ENCODE measurements around the gene PCED1A.

Gene PCED1A

DNA sequence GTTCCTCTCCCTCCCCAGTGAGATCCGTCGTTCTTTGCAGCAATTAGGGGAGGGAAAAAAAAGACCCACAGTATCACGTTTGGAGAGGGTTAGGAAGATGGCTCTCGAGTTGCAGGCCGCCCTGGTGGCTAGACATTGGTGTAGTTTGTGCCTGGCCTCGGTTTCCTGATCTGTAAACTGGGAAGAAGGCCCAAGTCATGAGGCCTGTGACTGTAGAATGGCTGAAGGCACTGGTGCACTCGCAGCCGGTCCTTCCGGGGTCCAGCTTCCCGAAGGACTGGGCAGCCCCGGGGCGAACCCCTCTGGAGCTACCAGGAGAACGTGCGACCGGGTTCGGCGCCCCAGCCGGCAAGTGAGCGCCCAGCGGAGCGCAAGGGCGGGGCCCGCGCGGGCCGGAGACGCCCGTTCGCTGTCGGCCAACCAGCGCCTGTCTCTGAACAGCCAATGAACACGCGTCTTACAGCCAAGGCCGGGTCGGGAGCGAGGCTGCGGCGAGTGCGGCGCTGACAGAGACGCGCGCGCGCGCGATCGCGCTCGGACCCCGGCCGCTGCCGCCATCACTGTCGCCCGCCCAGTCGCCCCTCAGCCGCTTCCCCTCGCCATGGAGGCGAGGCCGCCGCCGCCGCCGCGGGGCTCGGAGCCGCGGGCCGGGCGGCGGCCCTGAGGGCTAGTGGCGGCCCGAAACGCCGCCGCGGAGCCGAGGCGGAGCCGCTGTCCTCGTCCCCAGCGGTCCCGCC lies 32.7 kb upstream of the PCED1A start, which contains the start of gene PTPRA:
TSS of gene PTPRA (plus strand) at position 472 of the 737 bp plus-strand sequence. CDS start 90,797 bp downstream, outside the sequence.
- H3K9ac ChIP-seq (ENCODE audit: low read depth, low read length, poor library complexity, severe bottlenecking) = peak within 1 kb of the TSS; percentile 92
- H3K4me2 ChIP-seq (ENCODE audit: low read depth, low read length, poor library complexity, severe bottlenecking) = peak within 1 kb of the TSS; percentile 82
- H4K20me1 ChIP-seq (ENCODE audit: insufficient read depth, low read length, poor library complexity, severe bottlenecking) = peaks cover 31% of the 10 kb centered on the region
- peak within 1 kb of the TSS; percentile 73 for H2AFZ ChIP-seq (ENCODE audit: low read length)
- no peaks in the 10 kb centered on the region for H3K9me2 ChIP-seq (replicated peaks; ENCODE audit: low read depth, low read length)
- no peaks in the 10 kb centered on the region for H3K9me3 ChIP-seq (ENCODE audit: insufficient read depth, low read depth, low read length)
- H3K36me3 ChIP-seq (ENCODE audit: insufficient read depth, low read length) = no peaks in the 10 kb centered on the region
- peak within 1 kb of the TSS; percentile 88 for H3K4me3 ChIP-seq (ENCODE audit: low read length, poor library complexity, severe bottlenecking)
- no peaks in the 10 kb centered on the region for H3K27me3 ChIP-seq (ENCODE audit: insufficient read depth, low read length, poor library complexity, severe bottlenecking)
- H3K79me2 ChIP-seq (ENCODE audit: insufficient read depth, low read length) = peaks cover 45% of the 10 kb centered on the region
- TF ChIP-seq EZH2phosphoT487 (IDR thresholded peaks at IDR 0.05; ENCODE audit: borderline replicate concordance) = no peak
- TF ChIP-seq, protein P1, sequence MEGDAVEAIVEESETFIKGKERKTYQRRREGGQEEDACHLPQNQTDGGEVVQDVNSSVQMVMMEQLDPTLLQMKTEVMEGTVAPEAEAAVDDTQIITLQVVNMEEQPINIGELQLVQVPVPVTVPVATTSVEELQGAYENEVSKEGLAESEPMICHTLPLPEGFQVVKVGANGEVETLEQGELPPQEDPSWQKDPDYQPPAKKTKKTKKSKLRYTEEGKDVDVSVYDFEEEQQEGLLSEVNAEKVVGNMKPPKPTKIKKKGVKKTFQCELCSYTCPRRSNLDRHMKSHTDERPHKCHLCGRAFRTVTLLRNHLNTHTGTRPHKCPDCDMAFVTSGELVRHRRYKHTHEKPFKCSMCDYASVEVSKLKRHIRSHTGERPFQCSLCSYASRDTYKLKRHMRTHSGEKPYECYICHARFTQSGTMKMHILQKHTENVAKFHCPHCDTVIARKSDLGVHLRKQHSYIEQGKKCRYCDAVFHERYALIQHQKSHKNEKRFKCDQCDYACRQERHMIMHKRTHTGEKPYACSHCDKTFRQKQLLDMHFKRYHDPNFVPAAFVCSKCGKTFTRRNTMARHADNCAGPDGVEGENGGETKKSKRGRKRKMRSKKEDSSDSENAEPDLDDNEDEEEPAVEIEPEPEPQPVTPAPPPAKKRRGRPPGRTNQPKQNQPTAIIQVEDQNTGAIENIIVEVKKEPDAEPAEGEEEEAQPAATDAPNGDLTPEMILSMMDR (conservative IDR thresholded peaks at IDR 0.05; ENCODE audit: low read length) = no peak
- H3K4me1 ChIP-seq (ENCODE audit: insufficient read depth, low read length, poor library complexity, severe bottlenecking) = peaks cover 44% of the 10 kb centered on the region
- no peaks in the 10 kb centered on the region; the same call in 1 of the 2 replicates for H3F3A ChIP-seq (ENCODE audit: low read depth)

DNA sequence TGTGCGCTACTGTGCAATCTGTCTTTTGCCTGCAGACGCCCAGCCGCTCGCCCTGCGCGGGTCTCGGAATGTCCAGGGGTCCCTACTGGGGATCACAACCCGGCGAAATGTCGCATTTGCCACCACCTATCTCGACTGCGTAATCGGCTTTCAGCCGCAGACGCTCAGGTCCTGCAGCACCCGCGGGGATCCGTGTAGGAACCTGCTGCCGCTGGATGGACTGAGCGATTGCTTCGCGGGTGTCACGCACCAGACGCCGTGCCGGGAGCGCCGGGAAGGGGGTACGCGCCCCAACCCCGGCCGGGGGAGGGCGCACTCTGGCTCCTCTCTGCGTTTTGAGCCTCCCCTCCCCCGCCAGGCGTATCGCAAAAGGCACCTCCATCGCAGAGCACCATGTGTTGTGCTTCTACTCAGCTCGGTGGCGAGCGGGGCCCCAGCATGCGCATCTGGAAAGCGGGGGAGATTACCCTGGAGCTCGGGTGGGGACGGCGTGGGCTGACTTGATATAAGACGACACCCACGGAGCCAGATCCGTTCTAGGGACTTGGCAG lies 32.1 kb upstream of the PCED1A start:
- Histone ChIP-seq H3K4me1 (ENCODE audit: insufficient read depth, low read length, poor library complexity, severe bottlenecking) (peaks cover 49% of the 10 kb centered on the region), H2AFZ (ENCODE audit: low read length) (peak overlapping the region; percentile 73), H3K9me2 (replicated peaks; ENCODE audit: low read depth, low read length) (no peaks in the 10 kb centered on the region), H3F3A (ENCODE audit: low read depth) (no peaks in the 10 kb centered on the region; the same call in 1 of the 2 replicates), H3K27me3 (ENCODE audit: insufficient read depth, low read length, poor library complexity, severe bottlenecking) (no peaks in the 10 kb centered on the region), H3K4me3 (ENCODE audit: low read length, poor library complexity, severe bottlenecking) (peak overlapping the region; percentile 88), H3K79me2 (ENCODE audit: insufficient read depth, low read length) (peaks cover 39% of the 10 kb centered on the region), H3K4me2 (ENCODE audit: low read depth, low read length, poor library complexity, severe bottlenecking) (peak overlapping the region; percentile 77), H3K9ac (ENCODE audit: low read depth, low read length, poor library complexity, severe bottlenecking) (peak overlapping the region; percentile 71), H3K9me3 (ENCODE audit: insufficient read depth, low read depth, low read length) (no peaks in the 10 kb centered on the region), H4K20me1 (ENCODE audit: insufficient read depth, low read length, poor library complexity, severe bottlenecking) (peaks cover 31% of the 10 kb centered on the region), H3K36me3 (ENCODE audit: insufficient read depth, low read length) (no peaks in the 10 kb centered on the region)
- no peak for TF ChIP-seq EZH2phosphoT487 (IDR thresholded peaks at IDR 0.05; ENCODE audit: borderline replicate concordance)
- TF ChIP-seq, protein P1 (conservative IDR thresholded peaks at IDR 0.05; ENCODE audit: low read length) = peak; percentile 56

DNA sequence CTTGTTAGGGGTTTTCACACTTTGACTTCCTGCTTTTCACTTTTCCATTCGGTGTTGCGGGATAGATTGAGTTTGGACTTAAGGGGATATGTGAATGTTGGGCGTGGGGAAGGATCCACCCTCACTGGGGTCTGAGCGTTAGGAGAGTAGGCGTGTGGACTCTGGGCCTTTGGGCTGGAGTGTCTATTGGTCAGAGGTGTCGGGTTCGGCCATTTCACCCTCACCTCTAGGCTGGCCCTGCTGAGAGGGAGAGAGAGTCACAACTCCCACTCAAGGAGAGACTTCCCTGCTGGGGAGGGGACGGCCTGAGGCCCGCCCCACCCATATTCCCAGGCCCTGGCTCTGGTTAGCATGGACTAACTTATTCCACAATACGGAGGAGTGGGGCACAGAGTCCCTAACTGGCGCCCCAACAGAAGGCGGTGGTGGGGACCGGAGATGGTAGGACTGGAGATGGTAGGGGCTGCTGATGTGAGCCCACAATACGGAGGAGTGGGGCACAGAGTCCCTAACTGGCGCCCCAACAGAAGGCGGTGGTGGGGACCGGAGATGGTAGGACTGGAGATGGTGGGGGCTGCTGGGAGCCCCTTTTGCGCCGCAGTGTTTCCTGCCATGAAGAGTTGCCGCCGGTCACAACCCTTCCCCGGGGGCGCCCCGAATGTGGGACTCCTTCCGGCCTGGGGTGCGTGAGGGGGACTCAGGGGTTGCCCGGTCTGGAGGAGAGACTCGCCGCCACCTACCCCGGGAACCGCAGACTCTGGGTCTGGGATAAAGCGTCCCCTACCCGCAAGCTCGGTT lies 31.4 kb upstream of the PCED1A start:
- Histone ChIP-seq H3K9me3 (ENCODE audit: insufficient read depth, low read depth, low read length) (no peaks in the 10 kb centered on the region), H4K20me1 (ENCODE audit: insufficient read depth, low read length, poor library complexity, severe bottlenecking) (peaks cover 27% of the 10 kb centered on the region), H3K9ac (ENCODE audit: low read depth, low read length, poor library complexity, severe bottlenecking) (peak overlapping the region; percentile 71), H3K4me1 (ENCODE audit: insufficient read depth, low read length, poor library complexity, severe bottlenecking) (peaks cover 50% of the 10 kb centered on the region), H3K4me3 (ENCODE audit: low read length, poor library complexity, severe bottlenecking) (peak overlapping the region; percentile 88), H3F3A (ENCODE audit: low read depth) (no peaks in the 10 kb centered on the region; the same call in 1 of the 2 replicates), H3K4me2 (ENCODE audit: low read depth, low read length, poor library complexity, severe bottlenecking) (peak overlapping the region; percentile 77), H2AFZ (ENCODE audit: low read length) (peak overlapping the region; percentile 73; the same call in 1 of the 2 replicates), H3K36me3 (ENCODE audit: insufficient read depth, low read length) (no peaks in the 10 kb centered on the region), H3K79me2 (ENCODE audit: insufficient read depth, low read length) (peaks cover 32% of the 10 kb centered on the region), H3K27me3 (ENCODE audit: insufficient read depth, low read length, poor library complexity, severe bottlenecking) (no peaks in the 10 kb centered on the region), H3K9me2 (replicated peaks; ENCODE audit: low read depth, low read length) (no peaks in the 10 kb centered on the region)
- no peak for TF ChIP-seq EZH2phosphoT487 (IDR thresholded peaks at IDR 0.05; ENCODE audit: borderline replicate concordance)
- TF ChIP-seq, protein P1 (conservative IDR thresholded peaks at IDR 0.05; ENCODE audit: low read length) = no peak
